Activated naive CD4-positive, alpha-beta T cell treated with Interleukin-2 at 50 U/mL for 16 hours (primary cell): ENCODE measurements around the gene SIPA1L3.
"Not testable (repeated sequence)": the region's sequence is repeated elsewhere in the genome, so short reads cannot be mapped to it uniquely, and the experiment has no call there.

Experiments used
- DNase-seq: peaks from one replicate; pipeline ENCODE4 v3.0.0-alpha.2; 2020

SIPA1L3 gene

GRCh38 chr19:38224014-38224862 is 317.2 kb downstream of the SIPA1L3 start, which contains the start of gene DPF1:
Gene DPF1 (minus strand): TSS chr19:38224222. CDS start chr19:38224142, 80 bp downstream.
- peak; percentile 66 for DNase-seq

GRCh38 chr19:38224863-38225218 is 317.8 kb downstream of the SIPA1L3 start:
- DNase-seq, result not testable (repeated sequence)

GRCh38 chr19:38227287-38228004 is 320.4 kb downstream of the SIPA1L3 start:
- DNase-seq, result no peak

GRCh38 chr19:38228005-38228377 is 321.0 kb downstream of the SIPA1L3 start:
- no peak for DNase-seq

GRCh38 chr19:38228491-38229439 is 321.8 kb downstream of the SIPA1L3 start:
- DNase-seq, result no peak

GRCh38 chr19:38229585-38230073 is 322.6 kb downstream of the SIPA1L3 start:
- DNase-seq, result peak; percentile 73

GRCh38 chr19:38230506-38231133 is 323.6 kb downstream of the SIPA1L3 start:
- DNase-seq, result not testable (repeated sequence)

GRCh38 chr19:38231918-38232317 is 324.9 kb downstream of the SIPA1L3 start:
- no peak for DNase-seq

- DNase-seq, result peak; percentile 78
Observed at GRCh38 chr19:38233740-38234251, 326.8 kb downstream of the SIPA1L3 start.

- DNase-seq, result no peak
Observed at GRCh38 chr19:38234615-38235014, 327.6 kb downstream of the SIPA1L3 start.

- DNase-seq, result no peak
Observed at GRCh38 chr19:38239816-38240215, 332.8 kb downstream of the SIPA1L3 start.

- no peak for DNase-seq
Observed at GRCh38 chr19:38243279-38243673, 336.3 kb downstream of the SIPA1L3 start.

GRCh38 chr19:38245826-38246498 is 339.0 kb downstream of the SIPA1L3 start:
- DNase-seq, result no peak

- no peak for DNase-seq
Observed at GRCh38 chr19:38247126-38247525, 340.1 kb downstream of the SIPA1L3 start.

GRCh38 chr19:38247734-38248268 is 340.8 kb downstream of the SIPA1L3 start:
- DNase-seq, result no peak

- DNase-seq, result no peak
Observed at GRCh38 chr19:38248421-38248820, 341.4 kb downstream of the SIPA1L3 start.

GRCh38 chr19:38250428-38250820 is 343.4 kb downstream of the SIPA1L3 start:
- DNase-seq, result no peak

GRCh38 chr19:38250821-38251563 is 344.0 kb downstream of the SIPA1L3 start:
- DNase-seq, result no peak

GRCh38 chr19:38251564-38252051 is 344.6 kb downstream of the SIPA1L3 start:
- no peak for DNase-seq

GRCh38 chr19:38252385-38252784 is 345.4 kb downstream of the SIPA1L3 start:
- no peak for DNase-seq
